HCT116 (cell line): ENCODE data around the gene TRIP13. TPM values are rescaled to one million over a fixed set of nuclear protein-coding genes. Genes with fewer than 3 reads are reported as not detected.

Experiments
- ATAC-seq: fragments of 200-7000 bp; cut with Tn5 transposase; 2 replicates; pipeline ENCODE4 v1.9.1; 2020; ENCODE audit warnings: mild to moderate bottlenecking, moderate library complexity
- BruUV-seq: library from RNA; stranded (reverse); fragments of 400-500 nt; replicated peaks from 2 replicates; lab custom pipeline; 2021; lab: Mats Ljungman, UMichigan
- CTCF ChIA-PET: fragments of 300-600 bp; sonication (Branson Sonifier 250); formaldehyde crosslinking; loops from one replicate; lab custom pipeline; 2021; ENCODE audit warnings: antibody characterized with exemption; lab: Charles Lee
- POLR2A ChIA-PET: fragments of 300-600, 350-600 bp; sonication (Branson Sonifier 250); formaldehyde crosslinking; loops from one replicate; lab custom pipeline; 2021; ENCODE audit warnings: antibody characterized with exemption; lab: Charles Lee
- RAD21 ChIA-PET, 2 experiments: fragments of 300-600 bp; sonication (Branson Sonifier 250); formaldehyde crosslinking; loops; one replicate each; lab custom pipeline; 2023; ENCODE audit warnings: low total read pairs in 2 of 2; ENCODE audit not compliant: uncharacterized antibody in 2 of 2, unreplicated experiment in 2 of 2, low non-redundant PET in 1 of 2; lab: Charles Lee
- DNase-seq: peaks from one replicate; pipeline ENCODE4 v3.0.0-alpha.2; 2010; ENCODE audit warnings: low read depth, low spot score
- H2AFZ ChIP-seq: fragments of 200-600 bp; shearing (Covaris generic), sonication (generic); 2 replicates; pipeline ENCODE4 v1.6.1; 2017; ENCODE audit warnings: low read depth, mixed run types, mixed read lengths, antibody characterized with exemption, low read length; ENCODE audit not compliant: poor library complexity, severe bottlenecking
- H3K27ac ChIP-seq: 2 replicates; pipeline ENCODE4 v1.5.1; 2012; ENCODE audit warnings: low read depth, low read length
- H3K27me3 ChIP-seq: fragments of 200-600 bp; sonication (generic); 2 replicates; pipeline ENCODE4 v1.6.1; 2016; ENCODE audit warnings: mixed run types, low read length, mixed read lengths; ENCODE audit not compliant: insufficient read depth
- H3K36me3 ChIP-seq, 2 experiments: fragments of 200-500 bp in 1 of 2; fragments of 200-600 bp in 1 of 2; sonication (Bioruptor generic) in 1 of 2; sonication (generic) in 1 of 2; 2 replicates each; pipeline versions ENCODE4 v1.5.1 to v1.6.1; 2014 to 2016; ENCODE audit warnings: low read length in 2 of 2, inconsistent platforms in 1 of 2, mixed read lengths in 1 of 2, mixed run types in 1 of 2; ENCODE audit not compliant: insufficient read depth in 2 of 2, control insufficient read depth in 1 of 2
- H3K4me1 ChIP-seq, 2 experiments: fragments of 200-600 bp in 1 of 2; sonication (generic) in 1 of 2; 2 replicates each; pipeline versions ENCODE4 v1.5.1 to v1.6.1; 2012 to 2017; ENCODE audit warnings: low read length in 2 of 2, inconsistent platforms in 1 of 2, mild to moderate bottlenecking in 1 of 2, mixed read lengths in 1 of 2, mixed run types in 1 of 2, moderate library complexity in 1 of 2; ENCODE audit not compliant: insufficient read depth in 2 of 2, control insufficient read depth in 1 of 2
- H3K4me2 ChIP-seq: fragments of 200-600 bp; sonication (generic); 2 replicates; pipeline ENCODE4 v1.6.1; 2017; ENCODE audit warnings: mixed run types, low read length, mixed read lengths
- H3K4me3 ChIP-seq, 2 experiments: fragments of 200-600 bp in 1 of 2; sonication (generic) in 1 of 2; replicated peaks in 1 of 2; 2 replicates each; pipeline ENCODE4 v1.5.1; 2011 to 2016; ENCODE audit warnings: low read length in 2 of 2, control low read depth in 1 of 2, low read depth in 1 of 2, mild to moderate bottlenecking in 1 of 2, mixed read lengths in 1 of 2, mixed run types in 1 of 2
- H3K79me2 ChIP-seq: fragments of 200-600 bp; sonication (generic); 2 replicates; pipeline ENCODE4 v1.6.1; 2017; ENCODE audit warnings: mild to moderate bottlenecking, mixed run types, low read length, moderate library complexity, mixed read lengths; ENCODE audit not compliant: insufficient read depth
- H3K9ac ChIP-seq: fragments of 200-600 bp; sonication (generic); 2 replicates; pipeline ENCODE4 v1.6.1; 2016; ENCODE audit warnings: low read length, mixed read lengths
- H3K9me2 ChIP-seq: fragments of 200-600 bp; sonication (generic), shearing (Covaris generic); 2 replicates; pipeline ENCODE4 v1.6.1; 2017; ENCODE audit warnings: mixed run types, mild to moderate bottlenecking, moderate library complexity; ENCODE audit not compliant: insufficient read depth
- H3K9me3 ChIP-seq, 2 experiments: fragments of 200-500 bp in 1 of 2; fragments of 200-600 bp in 1 of 2; sonication (Bioruptor generic) in 1 of 2; sonication (generic) in 1 of 2; 2 replicates each; pipeline ENCODE4 v1.6.1; 2014 to 2017; ENCODE audit warnings: low read length in 2 of 2, mixed read lengths in 2 of 2, inconsistent platforms in 1 of 2, low read depth in 1 of 2, mild to moderate bottlenecking in 1 of 2, mixed run types in 1 of 2, moderate library complexity in 1 of 2; ENCODE audit not compliant: control insufficient read depth in 1 of 2, insufficient read depth in 1 of 2
- H4K20me1 ChIP-seq: fragments of 200-600 bp; sonication (generic), shearing (Covaris generic); 2 replicates; pipeline ENCODE4 v1.6.1; 2017; ENCODE audit warnings: mixed run types, mild to moderate bottlenecking, moderate library complexity; ENCODE audit not compliant: insufficient read depth
- ATF3 ChIP-seq: IDR thresholded peaks from 2 replicates; pipeline ENCODE4 v1.6.1; 2012
- CTCF ChIP-seq, 3 experiments: fragments of 200-600 bp in 1 of 3; sonication (generic) in 1 of 3; IDR thresholded peaks in 2 of 3; conservative IDR thresholded peaks in 1 of 3; 2 replicates each; pipeline ENCODE4 v1.5.1; 2012 to 2017; ENCODE audit warnings: low read depth in 2 of 3, low read length in 2 of 3, antibody characterized with exemption in 1 of 3, borderline replicate concordance in 1 of 3, control low read depth in 1 of 3, mild to moderate bottlenecking in 1 of 3, mixed read lengths in 1 of 3, mixed run types in 1 of 3, moderate library complexity in 1 of 3; ENCODE audit not compliant: insufficient read depth in 1 of 3
- EZH2 ChIP-seq: fragments of 200-600 bp; sonication (generic); IDR thresholded peaks from 2 replicates; pipeline ENCODE4 v1.6.1; 2017; ENCODE audit warnings: antibody characterized with exemption, mixed run types
- FOSL1 ChIP-seq: IDR thresholded peaks from 2 replicates; pipeline ENCODE4 v1.6.1; 2012; ENCODE audit warnings: low read depth
- POLR2AphosphoS5 ChIP-seq: IDR thresholded peaks from 2 replicates; pipeline ENCODE4 v1.6.1; 2011; ENCODE audit warnings: mild to moderate bottlenecking, low read depth, low read length, moderate library complexity
- RAD21 ChIP-seq: IDR thresholded peaks from 2 replicates; pipeline ENCODE4 v1.6.1; 2012; ENCODE audit warnings: low read depth, mild to moderate bottlenecking
- REST ChIP-seq: IDR thresholded peaks from 2 replicates; pipeline ENCODE4 v1.6.1; 2012; ENCODE audit warnings: low read depth
- SIN3A ChIP-seq: IDR thresholded peaks from 2 replicates; pipeline ENCODE4 v1.6.1; 2012; ENCODE audit warnings: low read depth
- SRF ChIP-seq: IDR thresholded peaks from 2 replicates; pipeline ENCODE4 v1.6.1; 2012; ENCODE audit warnings: low read depth
- YY1 ChIP-seq: IDR thresholded peaks from 2 replicates; pipeline ENCODE4 v1.6.1; 2011; ENCODE audit warnings: low read length, low read depth, moderate library complexity, mild to moderate bottlenecking; ENCODE audit not compliant: insufficient replicate concordance; ENCODE audit errors: extremely low read depth
- ZBTB33 ChIP-seq: IDR thresholded peaks from 2 replicates; pipeline ENCODE4 v1.6.1; 2011; ENCODE audit warnings: mild to moderate bottlenecking, low read length, moderate library complexity; ENCODE audit not compliant: insufficient replicate concordance; ENCODE audit errors: extremely low read depth
- ZFX ChIP-seq: fragments of 450-650 bp; IDR thresholded peaks from 2 replicates; pipeline ENCODE4 v1.6.1; 2017
- intact Hi-C: fragments of 100-400 bp; cut with micrococcal nuclease; formaldehyde crosslinking; loops from 2 replicates; pipeline ENCODE4 v1.10.0; 2022
- total RNA-seq: library from RNA; stranded (reverse); gene quantifications from one replicate; pipeline ENCODE4 v1.2.1, GENCODE V29; 2021; ENCODE audit not compliant: unreplicated experiment

The TRIP13 gene
- total RNA-seq, 1 experiment from 2014 or later, result 45.0 TPM

GRCh38 chr5:959581-960531, 67.2 kb downstream of the TRIP13 start:
- no peak overlapping the region for H3K4me2 ChIP-seq
- ChIA-PET RAD21 (no interaction called here), CTCF (no interaction called here), POLR2A (no interaction called here)
- no peaks in the 10 kb centered on the region for H3K9me3 ChIP-seq
- H3K4me3 ChIP-seq, result no peak overlapping the region
- H3K27ac ChIP-seq, result no peak overlapping the region
- ATAC-seq, result no peak
- no peaks in the 10 kb centered on the region for H3K79me2 ChIP-seq
- BruUV-seq, result no TSS peak
- peaks cover 14 to 32% of the 10 kb centered on the region in 2 experiments for H3K4me1 ChIP-seq
- H3K9me2 ChIP-seq, result no peaks in the 10 kb centered on the region
- TF ChIP-seq FOSL1 (no peak), SRF (no peak), ZFX (no peak), YY1 (no peak), SIN3A (no peak), POLR2AphosphoS5 (no peak), RAD21 (no peak), ZBTB33 (no peak), REST (no peak), ATF3 (no peak), EZH2 (no peak), CTCF (IDR thresholded peaks at IDR 0.05 in 2 of 3, conservative IDR thresholded peaks at IDR 0.05 in 1 of 3; ENCODE audit: borderline replicate concordance in 1 of 3, insufficient read depth in 1 of 3, low read depth in 2 of 3, low read length in 2 of 3) (no peak)
- no peak overlapping the region for H3K9ac ChIP-seq
- H3K27me3 ChIP-seq, result peaks cover 15% of the 10 kb centered on the region; the same call in 1 of the 2 replicates
- no peak overlapping the region for H2AFZ ChIP-seq
- no peak for DNase-seq
- no peaks in the 10 kb centered on the region for H3K36me3 ChIP-seq
- H4K20me1 ChIP-seq, result no peaks in the 10 kb centered on the region
- intact Hi-C loops, result no loop called here
